OCI-LY3 (cell line): Measurements from ENCODE around the gene FYN.

Experiments
- H2AFZ ChIP-seq: fragments of 200-600, 300-600 bp; shearing (Covaris generic); 2 replicates; pipeline ENCODE4 v1.6.0; 2014; ENCODE audit warnings: antibody characterized with exemption, low read depth, low read length
- H3K27ac ChIP-seq: fragments of 200-600, 300-600 bp; sonication (generic); 2 replicates; pipeline ENCODE4 v1.5.1; 2014; ENCODE audit warnings: mild to moderate bottlenecking, low read length, moderate library complexity, mixed read lengths
- H3K27me3 ChIP-seq: fragments of 200-600, 300-600 bp; sonication (generic); 2 replicates; pipeline ENCODE4 v1.6.1; 2014; ENCODE audit warnings: low read depth, low read length, mixed read lengths
- H3K36me3 ChIP-seq: fragments of 200-600, 300-600 bp; sonication (generic); replicated peaks from 2 replicates; pipeline ENCODE3; 2014; ENCODE audit warnings: low read depth, low read length, mixed read lengths
- H3K4me1 ChIP-seq: fragments of 300-600, 200-600 bp; sonication (generic); 2 replicates; pipeline ENCODE4 v1.6.1; 2014; ENCODE audit warnings: low read length, mixed read lengths
- H3K4me2 ChIP-seq: fragments of 200-600, 300-600 bp; sonication (generic); 2 replicates; pipeline ENCODE4 v1.6.1; 2014; ENCODE audit warnings: low read length, mixed read lengths
- H3K4me3 ChIP-seq: fragments of 300-600, 200-600 bp; sonication (generic); 2 replicates; pipeline ENCODE4 v1.5.1; 2014; ENCODE audit warnings: antibody characterized with exemption, mild to moderate bottlenecking, low read length, moderate library complexity
- H3K79me2 ChIP-seq: fragments of 300-600, 200-600 bp; shearing (Covaris generic); 2 replicates; pipeline ENCODE4 v1.6.1; 2014; ENCODE audit warnings: mild to moderate bottlenecking, low read length, mixed read lengths
- H3K9ac ChIP-seq: fragments of 300-600, 200-600 bp; shearing (Covaris generic); 2 replicates; pipeline ENCODE4 v1.6.0; 2014; ENCODE audit warnings: mild to moderate bottlenecking, low read length, moderate library complexity
- H3K9me3 ChIP-seq: fragments of 200-600, 300-600 bp; shearing (Covaris generic); 2 replicates; pipeline ENCODE4 v1.6.1; 2014; ENCODE audit warnings: low read length, mixed read lengths; ENCODE audit not compliant: insufficient read depth
- H4K20me1 ChIP-seq: fragments of 200-600, 300-600 bp; sonication (generic); 2 replicates; pipeline ENCODE4 v1.6.1; 2016; ENCODE audit warnings: low read length, mixed read lengths; ENCODE audit not compliant: insufficient read depth
- EZH2phosphoT487 ChIP-seq: fragments of 200-600 bp; shearing (Covaris generic); IDR thresholded peaks from 2 replicates; pipeline ENCODE4 v1.6.1; 2018; ENCODE audit warnings: antibody characterized with exemption, mixed run types, low read depth
- TF ChIP-seq, protein P1 (sequence below): fragments of 200-600, 300-600 bp; sonication (generic); IDR thresholded peaks from 2 replicates; pipeline ENCODE4 v1.5.1; 2014; ENCODE audit warnings: antibody characterized with exemption, low read length, low read depth

The FYN gene

GRCh38 chr6:111918825-111919224 is 45.6 kb upstream of the FYN start:
- TF ChIP-seq, protein P1, sequence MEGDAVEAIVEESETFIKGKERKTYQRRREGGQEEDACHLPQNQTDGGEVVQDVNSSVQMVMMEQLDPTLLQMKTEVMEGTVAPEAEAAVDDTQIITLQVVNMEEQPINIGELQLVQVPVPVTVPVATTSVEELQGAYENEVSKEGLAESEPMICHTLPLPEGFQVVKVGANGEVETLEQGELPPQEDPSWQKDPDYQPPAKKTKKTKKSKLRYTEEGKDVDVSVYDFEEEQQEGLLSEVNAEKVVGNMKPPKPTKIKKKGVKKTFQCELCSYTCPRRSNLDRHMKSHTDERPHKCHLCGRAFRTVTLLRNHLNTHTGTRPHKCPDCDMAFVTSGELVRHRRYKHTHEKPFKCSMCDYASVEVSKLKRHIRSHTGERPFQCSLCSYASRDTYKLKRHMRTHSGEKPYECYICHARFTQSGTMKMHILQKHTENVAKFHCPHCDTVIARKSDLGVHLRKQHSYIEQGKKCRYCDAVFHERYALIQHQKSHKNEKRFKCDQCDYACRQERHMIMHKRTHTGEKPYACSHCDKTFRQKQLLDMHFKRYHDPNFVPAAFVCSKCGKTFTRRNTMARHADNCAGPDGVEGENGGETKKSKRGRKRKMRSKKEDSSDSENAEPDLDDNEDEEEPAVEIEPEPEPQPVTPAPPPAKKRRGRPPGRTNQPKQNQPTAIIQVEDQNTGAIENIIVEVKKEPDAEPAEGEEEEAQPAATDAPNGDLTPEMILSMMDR = no peak
- TF ChIP-seq EZH2phosphoT487 = no peak
- Histone ChIP-seq H3K4me2 (no peak overlapping the region), H3K9ac (no peak overlapping the region), H3K79me2 (no peaks in the 10 kb centered on the region), H4K20me1 (no peaks in the 10 kb centered on the region), H3K4me3 (no peak overlapping the region), H3K9me3 (no peaks in the 10 kb centered on the region), H3K27ac (no peak overlapping the region), H2AFZ (no peak overlapping the region), H3K36me3 (no peaks in the 10 kb centered on the region), H3K4me1 (no peaks in the 10 kb centered on the region), H3K27me3 (no peaks in the 10 kb centered on the region)

GRCh38 chr6:111916747-111917146 is 43.5 kb upstream of the FYN start:
- Histone ChIP-seq H3K27me3 (no peaks in the 10 kb centered on the region), H3K36me3 (no peaks in the 10 kb centered on the region), H4K20me1 (no peaks in the 10 kb centered on the region), H3K9ac (no peak overlapping the region), H3K27ac (no peak overlapping the region), H3K79me2 (no peaks in the 10 kb centered on the region), H3K4me2 (no peak overlapping the region), H2AFZ (no peak overlapping the region), H3K4me3 (no peak overlapping the region), H3K9me3 (no peaks in the 10 kb centered on the region), H3K4me1 (no peaks in the 10 kb centered on the region)
- TF ChIP-seq, protein P1 = no peak
- TF ChIP-seq EZH2phosphoT487 = no peak

DNA sequence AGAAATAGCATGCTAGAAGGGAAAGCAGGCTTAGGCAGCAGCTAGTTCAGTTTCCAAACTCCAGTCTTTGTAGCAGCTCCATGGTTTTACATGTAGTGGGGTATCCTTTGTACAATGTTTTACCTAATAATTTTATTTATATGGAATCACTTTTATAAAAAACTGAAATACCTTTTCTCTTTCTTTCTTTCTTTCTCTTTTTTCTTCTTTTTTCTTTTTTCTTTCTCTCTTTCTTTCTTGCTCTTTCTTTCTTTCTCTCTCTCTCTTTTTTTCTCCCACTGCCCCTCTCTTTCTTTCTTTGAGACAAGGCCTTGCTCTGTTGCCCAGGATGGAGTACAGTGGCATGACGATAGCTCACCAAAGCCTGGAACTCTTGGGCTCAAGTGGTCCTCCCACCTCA is 41.4 kb upstream of the FYN start:
- Histone ChIP-seq H3K4me1 (no peaks in the 10 kb centered on the region), H4K20me1 (no peaks in the 10 kb centered on the region), H3K27me3 (no peaks in the 10 kb centered on the region), H3K4me2 (no peak overlapping the region), H3K36me3 (no peaks in the 10 kb centered on the region), H3K27ac (no peak overlapping the region), H2AFZ (no peak overlapping the region), H3K9ac (no peak overlapping the region), H3K79me2 (no peaks in the 10 kb centered on the region), H3K9me3 (no peaks in the 10 kb centered on the region), H3K4me3 (no peak overlapping the region)
- TF ChIP-seq, protein P1 = no peak
- TF ChIP-seq EZH2phosphoT487 = no peak

- no peaks in the 10 kb centered on the region for H3K4me1 ChIP-seq
- no peaks in the 10 kb centered on the region for H4K20me1 ChIP-seq
- no peak overlapping the region for H3K4me3 ChIP-seq
- no peak overlapping the region for H3K27ac ChIP-seq
- no peaks in the 10 kb centered on the region for H3K36me3 ChIP-seq
- TF ChIP-seq, protein P1 = no peak
- TF ChIP-seq EZH2phosphoT487 = no peak
- no peaks in the 10 kb centered on the region for H3K79me2 ChIP-seq
- no peak overlapping the region for H3K9ac ChIP-seq
- no peak overlapping the region for H2AFZ ChIP-seq
- no peaks in the 10 kb centered on the region for H3K27me3 ChIP-seq
- no peak overlapping the region for H3K4me2 ChIP-seq
- H3K9me3 ChIP-seq = no peaks in the 10 kb centered on the region
These were observed 39.7 kb upstream of the FYN start for GRCh38 chr6:111912904-111913303.
